ENCODE data around the gene ICA1L. TPM values are rescaled to one million over a fixed set of nuclear protein-coding genes. Genes with fewer than 3 reads are reported as not detected.

ICA1L gene
- total RNA-seq, 1 donor from 2014 or later: 35.9 TPM

DNA sequence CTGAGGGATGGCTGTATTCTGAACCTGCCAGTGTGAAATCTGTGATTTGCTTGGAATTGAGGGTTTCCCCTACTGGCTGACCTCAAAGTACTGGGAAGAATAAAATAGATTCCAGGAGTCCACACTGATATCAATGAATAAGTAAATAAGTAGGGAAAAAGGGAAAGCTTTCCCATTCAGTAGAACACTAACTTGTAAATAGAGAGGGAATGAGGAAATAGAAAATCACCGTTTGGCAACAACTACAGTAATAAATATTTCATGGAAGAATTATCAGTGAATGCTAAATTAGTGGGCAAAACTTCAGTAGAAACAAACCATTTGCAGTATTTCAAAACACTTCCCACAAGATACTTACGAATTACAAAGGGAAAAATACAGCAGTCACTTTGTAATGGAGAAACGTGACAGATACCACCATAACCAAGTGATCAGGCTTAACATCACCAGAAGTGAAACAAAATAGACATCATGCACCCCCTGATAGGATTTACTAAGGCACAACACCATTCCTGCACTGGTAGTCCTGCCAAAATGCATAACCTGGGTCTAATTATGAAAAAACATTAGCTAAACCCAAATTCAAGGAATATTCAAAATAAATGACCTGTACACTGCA, 88.5 kb downstream of the ICA1L start:
- no peak for DNase-seq (ENCODE audit: low spot score)

DNA sequence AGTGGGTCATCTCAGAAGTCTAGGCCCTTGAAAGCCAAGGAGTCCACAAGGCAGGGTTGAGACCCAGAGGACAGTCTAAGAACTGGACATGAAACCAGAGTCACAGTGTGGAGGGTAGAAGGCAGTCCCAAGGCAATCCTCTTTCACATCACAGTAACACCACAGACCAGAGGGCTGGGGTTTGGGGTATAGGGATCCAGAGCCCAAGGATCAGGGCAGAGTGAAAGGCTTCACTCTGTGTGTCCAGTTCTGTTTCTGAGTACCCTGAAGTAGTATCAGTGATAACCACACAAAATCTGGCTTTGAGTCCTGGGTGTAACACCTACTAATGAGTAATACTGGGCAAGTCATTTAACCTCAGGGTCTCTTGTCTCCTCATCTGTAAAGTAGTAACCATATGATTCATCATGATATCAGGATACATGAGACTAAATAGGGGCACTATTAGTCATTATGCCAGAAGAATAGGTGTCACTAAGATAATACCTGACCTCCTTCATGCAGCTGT, 91.0 kb downstream of the ICA1L start:
- DNase-seq (ENCODE audit: low spot score): no peak

GRCh38 chr2:202778217-202778616, 93.3 kb downstream of the ICA1L start:
- no peak for DNase-seq (ENCODE audit: low spot score)

DNA sequence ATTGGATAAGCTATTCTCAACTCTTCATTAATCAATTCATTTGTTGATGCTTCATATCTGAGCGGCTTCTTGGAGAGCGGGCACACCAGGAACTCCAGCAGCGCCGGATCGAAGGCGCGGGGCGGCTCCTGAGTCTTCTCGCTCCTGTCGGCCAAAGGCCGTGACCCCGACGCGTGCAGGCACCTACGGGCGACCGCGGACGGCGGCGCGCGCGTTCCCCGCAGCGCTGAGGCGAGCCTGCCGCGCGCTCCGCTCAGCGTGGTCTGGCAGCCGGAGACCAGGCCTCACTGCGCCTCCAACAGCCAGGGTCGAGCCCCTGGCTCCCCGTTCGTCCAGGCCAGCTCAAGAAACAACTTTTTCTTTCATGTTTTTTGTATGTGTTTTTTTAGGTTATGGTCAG, 97.5 kb downstream of the ICA1L start:
- no peak for DNase-seq (ENCODE audit: low spot score)

- no peak for DNase-seq (ENCODE audit: low spot score)
Measured at GRCh38 chr2:202773301-202773973, 98.1 kb downstream of the ICA1L start.

DNA sequence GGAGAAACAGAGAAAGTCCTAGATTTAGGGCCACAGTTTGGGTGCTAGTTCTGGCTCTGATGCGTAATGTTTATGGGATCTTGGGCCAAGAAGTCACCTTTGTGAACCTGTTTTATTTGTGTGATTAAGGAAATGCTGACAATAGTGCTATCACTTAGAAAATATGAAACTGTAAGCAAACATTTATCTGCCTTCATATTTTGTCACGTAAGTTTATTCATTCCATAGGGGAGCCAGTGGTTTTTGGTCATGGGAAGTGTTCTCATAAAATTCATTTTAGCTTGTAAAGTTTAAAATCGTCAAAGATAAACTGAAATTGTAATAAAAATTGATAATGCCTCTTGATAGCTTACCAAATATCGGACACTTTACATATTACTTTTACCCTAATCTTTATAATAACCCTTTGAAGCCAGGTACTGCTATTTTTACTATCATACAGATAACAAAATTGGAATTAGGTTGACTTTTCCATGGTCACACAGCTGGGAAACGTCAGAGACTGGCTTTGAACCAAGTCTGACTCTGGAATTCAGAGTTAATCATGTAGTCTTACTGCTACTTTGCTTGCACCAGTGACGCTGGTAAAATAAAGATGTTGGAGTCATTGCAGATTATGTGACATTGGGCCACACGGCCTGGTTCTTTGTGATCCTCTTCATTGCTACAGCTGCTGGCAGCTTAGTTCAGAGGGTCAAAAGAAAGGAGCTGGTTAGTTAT, 99.7 kb downstream of the ICA1L start:
- DNase-seq (ENCODE audit: low spot score): peak; percentile 49

GRCh38 chr2:202771336-202771735, 100.2 kb downstream of the ICA1L start:
- DNase-seq (ENCODE audit: low spot score): no peak

DNA sequence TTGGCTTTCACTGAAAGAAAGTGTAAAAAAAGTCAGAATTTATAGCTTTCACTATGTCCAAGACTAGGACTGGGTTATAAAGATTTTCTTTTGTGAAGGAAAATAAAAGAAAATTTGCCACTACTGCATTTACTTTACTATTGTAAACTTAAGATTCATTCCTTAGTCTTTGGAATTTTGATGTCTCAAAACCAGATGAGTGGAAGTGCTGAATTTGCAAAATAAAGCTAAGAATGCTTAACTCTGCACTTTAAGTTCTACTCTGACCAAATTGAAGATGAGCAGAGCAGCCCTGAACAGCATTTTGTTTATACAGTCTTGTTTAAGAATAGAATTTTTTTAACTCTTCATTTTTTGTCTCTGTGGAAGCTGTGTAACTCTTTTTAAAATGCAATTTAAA, 102.4 kb downstream of the ICA1L start:
- DNase-seq (ENCODE audit: low spot score): no peak

GRCh38 chr2:202768273-202768672, 103.3 kb downstream of the ICA1L start:
- DNase-seq (ENCODE audit: low spot score): no peak

GRCh38 chr2:202765436-202765835, 106.1 kb downstream of the ICA1L start:
- peak; percentile 54 for DNase-seq (ENCODE audit: low spot score)

DNA sequence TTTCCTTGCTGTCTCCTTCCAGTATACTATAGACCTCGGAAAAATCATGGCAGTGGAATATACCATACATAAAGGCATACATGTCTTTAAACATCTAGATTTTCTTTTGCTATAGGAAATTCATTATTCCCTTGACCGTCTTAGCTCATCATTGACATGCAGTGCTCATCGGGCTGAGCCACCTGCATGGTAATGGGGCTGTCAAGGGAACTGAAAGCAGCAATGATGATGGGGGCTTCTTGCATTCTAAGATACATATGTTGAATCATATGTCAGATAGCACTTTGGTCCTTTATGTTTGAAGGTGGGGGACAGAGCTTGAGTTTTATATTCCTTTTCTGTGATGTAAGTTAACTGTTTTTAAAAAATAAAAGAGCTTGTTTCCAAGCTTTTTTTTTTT, 106.6 kb downstream of the ICA1L start:
- DNase-seq (ENCODE audit: low spot score): no peak

GRCh38 chr2:202763916-202764315, 107.7 kb downstream of the ICA1L start:
- no peak for DNase-seq (ENCODE audit: low spot score)

DNA sequence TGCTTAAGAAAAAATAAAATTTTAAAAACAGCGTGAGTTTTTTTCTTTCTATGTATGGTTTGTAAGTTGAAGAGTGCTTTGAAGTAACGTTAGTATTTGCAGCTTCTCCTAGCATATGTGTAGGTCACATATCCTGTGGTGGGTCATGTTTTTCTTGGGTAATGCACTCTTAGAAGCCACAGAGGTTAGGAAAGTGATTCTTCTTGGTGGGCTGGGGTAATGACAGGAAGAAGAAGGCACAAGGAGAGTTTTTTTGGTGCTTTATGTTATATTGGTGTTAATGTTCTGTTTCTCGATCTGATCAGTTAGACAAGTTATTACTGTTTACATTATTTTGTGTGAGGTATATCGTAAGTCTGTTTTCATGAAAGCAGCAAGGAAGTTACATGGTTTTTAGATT, 109.0 kb downstream of the ICA1L start:
- no peak for DNase-seq (ENCODE audit: low spot score)

- DNase-seq (ENCODE audit: low spot score): no peak
Measured at GRCh38 chr2:202760848-202761247, 110.7 kb downstream of the ICA1L start.

- no peak for DNase-seq (ENCODE audit: low spot score)
Measured at GRCh38 chr2:202758604-202759003, 113.0 kb downstream of the ICA1L start.

GRCh38 chr2:202758128-202758527, 113.4 kb downstream of the ICA1L start:
- DNase-seq (ENCODE audit: low spot score): no peak

GRCh38 chr2:202757339-202757738, 114.2 kb downstream of the ICA1L start:
- no peak for DNase-seq (ENCODE audit: low spot score)

- DNase-seq (ENCODE audit: low spot score): no peak
Measured at GRCh38 chr2:202756598-202756997, 115.0 kb downstream of the ICA1L start.

DNA sequence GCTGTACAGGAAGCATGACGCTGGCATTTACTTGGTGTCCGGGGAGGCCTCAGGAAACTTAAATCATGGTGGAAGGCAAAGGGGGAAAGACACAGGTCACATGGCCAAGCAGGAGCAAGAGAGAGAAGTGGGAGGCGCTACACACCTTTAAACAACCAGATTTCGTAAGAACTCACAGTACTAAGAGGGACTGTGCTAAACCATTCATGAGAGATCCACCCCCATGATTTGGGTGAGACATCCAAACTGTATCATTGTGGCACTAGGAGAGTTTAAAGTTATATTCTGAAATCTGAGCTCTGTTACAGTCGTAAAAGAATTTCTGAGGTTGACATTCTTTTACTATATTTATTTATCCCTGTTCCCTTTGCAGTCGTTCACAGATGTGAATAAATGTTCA, 116.6 kb downstream of the ICA1L start:
- DNase-seq (ENCODE audit: low spot score): no peak

DNA sequence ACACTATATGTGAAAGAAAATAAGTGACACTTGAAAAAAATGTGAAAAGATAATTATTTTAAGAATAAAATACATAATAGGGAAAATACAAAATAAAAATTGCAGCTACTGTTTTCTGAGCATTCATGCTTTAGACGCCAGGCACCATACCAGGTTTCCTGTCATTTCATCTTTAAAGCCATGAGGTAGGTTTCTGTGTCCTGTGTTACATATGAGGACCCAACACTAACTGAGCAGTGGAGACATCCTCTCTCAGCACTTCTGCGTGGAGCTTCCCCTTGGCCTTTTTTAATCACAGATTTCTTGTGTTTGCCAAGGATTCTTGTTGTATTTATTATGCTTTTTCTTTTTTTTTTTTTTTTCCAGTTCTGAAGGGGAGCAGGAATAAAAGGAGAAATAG, 119.5 kb downstream of the ICA1L start:
- DNase-seq (ENCODE audit: low spot score): no peak

DNA sequence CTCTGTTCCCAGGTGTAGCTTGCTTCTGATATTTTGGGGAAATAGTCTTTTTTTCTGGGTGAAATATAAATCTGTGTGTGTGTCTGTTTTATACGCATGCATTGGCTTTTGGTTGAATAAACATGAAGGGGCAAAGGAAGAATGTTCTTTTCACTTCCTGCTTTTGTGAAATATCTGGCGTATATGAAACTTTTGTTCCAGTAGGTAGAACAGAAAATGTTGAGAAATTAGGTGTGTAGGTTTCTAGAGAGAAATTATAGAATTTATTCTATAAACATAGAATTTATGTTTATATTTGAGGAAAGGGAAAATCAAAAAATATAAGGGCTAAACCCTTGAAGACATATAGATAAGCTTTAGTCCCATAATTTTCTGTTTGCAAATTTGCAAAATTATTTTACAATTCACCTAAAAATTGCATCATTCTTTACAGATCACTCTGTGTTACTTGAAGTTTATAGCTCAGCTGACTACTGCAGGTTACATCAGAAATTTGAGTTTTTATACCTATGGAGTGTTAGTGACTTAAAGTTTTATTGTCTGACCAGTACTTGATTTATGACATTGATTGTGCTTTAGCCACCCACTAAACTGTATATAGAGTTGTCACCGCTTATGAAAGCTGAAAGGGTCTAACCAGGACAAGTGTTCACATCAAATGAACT, 120.7 kb downstream of the ICA1L start:
- no peak for DNase-seq (ENCODE audit: low spot score)

DNA sequence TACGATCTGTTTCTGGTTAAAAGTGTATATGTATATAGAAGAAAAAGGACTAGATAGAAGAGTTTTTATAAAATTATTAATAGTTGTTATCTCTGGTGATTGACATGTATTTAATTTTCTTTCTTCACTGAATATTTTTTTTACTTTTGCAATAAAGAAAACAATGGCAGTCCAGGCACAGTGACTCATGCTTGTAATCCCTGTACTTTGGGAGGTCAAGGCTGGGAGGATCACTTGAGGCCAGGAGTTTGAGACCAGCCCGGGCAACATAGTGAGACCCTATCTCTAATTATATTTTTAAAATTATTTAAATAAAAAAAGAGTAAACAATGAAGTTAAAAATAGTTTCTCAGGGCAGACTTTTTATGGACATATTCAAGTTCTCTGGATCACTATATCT, 122.1 kb downstream of the ICA1L start:
- no peak for DNase-seq (ENCODE audit: low spot score)

Measured in ureter (tissue), 1 donor.